ENCODE data around the gene C5AR1.

The C5AR1 gene

DNA sequence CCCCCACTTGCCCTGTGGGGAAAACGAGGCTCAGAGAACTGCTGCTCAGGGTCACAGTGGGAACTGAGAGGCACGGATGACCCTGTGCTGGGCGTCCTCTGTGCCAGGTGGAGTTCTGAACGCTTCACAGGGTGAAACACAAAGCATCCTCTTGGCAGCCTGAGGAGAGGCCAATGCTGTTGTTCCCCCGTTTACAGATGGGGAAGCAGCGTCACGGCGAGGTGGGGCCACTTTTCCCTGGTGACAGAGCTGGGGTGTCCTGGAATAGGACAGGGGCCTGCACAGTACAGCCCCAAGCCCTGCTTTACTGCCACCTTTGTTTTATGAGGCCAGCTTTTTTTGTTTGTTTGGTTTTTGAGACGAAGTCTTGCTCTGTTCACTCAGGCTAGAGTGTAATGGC is 61.6 kb downstream of the C5AR1 start:
- DNase-seq, result no peak
